SK-N-SH treated with all-trans-retinoic acid at 6 μM for 48 hours (cell line): ENCODE results near the gene EFNA1.

Source experiments
- ESRRG ChIP-seq: fragments of 250-450 bp; sonication (Bioruptor Pico); IDR thresholded peaks from 2 replicates; pipeline ENCODE4 v1.6.1; 2021; ENCODE audit warnings: mild to moderate bottlenecking
- OSR1 ChIP-seq: fragments of 250-450 bp; sonication (Bioruptor Pico); IDR thresholded peaks from 2 replicates; pipeline ENCODE4 v1.8.0; 2022; ENCODE audit warnings: moderate library complexity, mild to moderate bottlenecking, inconsistent platforms
- RARB ChIP-seq: fragments of 250-450 bp; sonication (Bioruptor Pico); IDR thresholded peaks from 2 replicates; pipeline ENCODE4 v1.8.0; 2021; ENCODE audit warnings: mild to moderate bottlenecking, moderate library complexity

- TF ChIP-seq OSR1 (CRISPR knock-in tag) (no peak), ESRRG (CRISPR knock-in tag) (no peak), RARB (no peak)
These were observed 31.3 kb downstream of the EFNA1 start for GRCh38 chr1:155158991-155159390.
